PC-3 (cell line): ENCODE measurements around the gene MYH4. TPM values are rescaled to one million over a fixed set of nuclear protein-coding genes. Genes with fewer than 3 reads are reported as not detected.

Source experiments
- ATAC-seq: fragments of 200-7000 bp; cut with Tn5 transposase; 2 replicates; pipeline ENCODE4 v1.9.1; 2020; ENCODE audit warnings: mild to moderate bottlenecking, moderate library complexity
- BruUV-seq: library from RNA; stranded (reverse); fragments of 400-500 nt; replicated peaks from 2 replicates; lab custom pipeline; 2021; lab: Mats Ljungman, UMichigan
- CTCF ChIA-PET: fragments of 300-600 bp; sonication (Branson Sonifier 250); formaldehyde crosslinking; loops from one replicate; lab custom pipeline; 2022; ENCODE audit warnings: antibody characterized with exemption; lab: Charles Lee
- POLR2A ChIA-PET: fragments of 300-600 bp; sonication (Branson Sonifier 250); formaldehyde crosslinking; loops from one replicate; lab custom pipeline; 2022; ENCODE audit warnings: antibody characterized with exemption; ENCODE audit not compliant: unreplicated experiment; lab: Charles Lee
- DNase-seq: peaks from one replicate; pipeline ENCODE4 v3.0.0-alpha.2; 2015
- H2AFZ ChIP-seq: fragments of 300-600 bp; sonication (generic); 2 replicates; pipeline ENCODE4 v1.6.0; 2016; ENCODE audit warnings: antibody characterized with exemption, low read length
- H3F3A ChIP-seq: fragments of 300-600 bp; sonication (generic); one replicate; pipeline ENCODE4 v1.6.0; 2017; ENCODE audit warnings: antibody characterized with exemption, low read length, control low read depth, mild to moderate bottlenecking; ENCODE audit not compliant: unreplicated experiment
- H3K27ac ChIP-seq: fragments of 300-600 bp; sonication (generic); 2 replicates; pipeline ENCODE4 v1.5.1; 2016; ENCODE audit warnings: mild to moderate bottlenecking, low read length
- H3K27me3 ChIP-seq: fragments of 300-600 bp; sonication (generic); 2 replicates; pipeline ENCODE4 v1.6.1; 2016; ENCODE audit warnings: low read length, mixed read lengths
- H3K36me3 ChIP-seq: fragments of 300-600 bp; sonication (generic); 2 replicates; pipeline ENCODE4 v1.6.1; 2016; ENCODE audit warnings: low read depth, mixed run types, low read length, mixed read lengths
- H3K4me1 ChIP-seq: fragments of 300-600 bp; sonication (generic); 2 replicates; pipeline ENCODE4 v1.5.1; 2016; ENCODE audit warnings: low read length; ENCODE audit not compliant: insufficient read depth
- H3K4me2 ChIP-seq: fragments of 300-600 bp; sonication (generic); 2 replicates; pipeline ENCODE4 v1.6.0; 2016; ENCODE audit warnings: low read length
- H3K4me3 ChIP-seq: fragments of 300-600 bp; sonication (generic); 2 replicates; pipeline ENCODE4 v1.5.1; 2016; ENCODE audit warnings: mild to moderate bottlenecking, low read length, mixed read lengths
- H3K79me2 ChIP-seq: fragments of 300-600 bp; sonication (generic); 2 replicates; pipeline ENCODE4 v1.6.1; 2017; ENCODE audit warnings: low read length, mixed read lengths
- H3K9ac ChIP-seq: fragments of 300-600 bp; sonication (generic); 2 replicates; pipeline ENCODE4 v1.6.0; 2016; ENCODE audit warnings: mild to moderate bottlenecking, low read length
- H3K9me2 ChIP-seq: fragments of 300-600 bp; sonication (generic); replicated peaks from 2 replicates; pipeline ENCODE4 v1.6.1; 2016; ENCODE audit warnings: mixed run types, low read length, mixed read lengths
- H3K9me3 ChIP-seq: fragments of 300-600 bp; sonication (generic); 2 replicates; pipeline ENCODE4 v1.6.1; 2016; ENCODE audit warnings: low read length, mixed read lengths
- H4K20me1 ChIP-seq: fragments of 300-600 bp; sonication (generic); 2 replicates; pipeline ENCODE4 v1.6.1; 2016; ENCODE audit warnings: low read length, mixed read lengths
- CTCF ChIP-seq: fragments of 300-600 bp; sonication (generic); conservative IDR thresholded peaks from 2 replicates; pipeline ENCODE4 v1.5.1; 2017; ENCODE audit warnings: antibody characterized with exemption, low read depth, mild to moderate bottlenecking, low read length
- EZH2 ChIP-seq: fragments of 300-600 bp; sonication (generic); IDR thresholded peaks from one replicate; pipeline ENCODE4 v1.6.1; 2017; ENCODE audit warnings: antibody characterized with exemption, mild to moderate bottlenecking, low read length; ENCODE audit not compliant: unreplicated experiment
- EZH2phosphoT487 ChIP-seq: fragments of 300-600 bp; sonication (generic); IDR thresholded peaks from 2 replicates; pipeline ENCODE4 v1.6.1; 2018; ENCODE audit warnings: mild to moderate bottlenecking, antibody characterized with exemption, low read length, borderline replicate concordance
- intact Hi-C: fragments of 100-400 bp; cut with micrococcal nuclease; formaldehyde crosslinking; loops from 2 replicates; pipeline ENCODE4 v1.9.0; 2023
- total RNA-seq: library from RNA; depleted of rRNA; stranded (reverse); fragments of >200 nt; gene quantifications from 2 replicates; pipeline ENCODE4 v1.2.3, GENCODE V29; 2014

MYH4 gene
- total RNA-seq, 1 experiment from 2014 or later: not detected

GRCh38 chr17:10463402-10463801 is 6.0 kb downstream of the MYH4 start:
- intact Hi-C loops: no loop called here
- H3K36me3 ChIP-seq: no peaks in the 10 kb centered on the region
- TF ChIP-seq EZH2: no peak
- TF ChIP-seq EZH2phosphoT487: no peak
- TF ChIP-seq CTCF: no peak
- no peaks in the 10 kb centered on the region for H3K4me1 ChIP-seq
- H3K79me2 ChIP-seq: no peaks in the 10 kb centered on the region
- no TSS peak for BruUV-seq
- H3F3A ChIP-seq: no peaks in the 10 kb centered on the region
- no peak overlapping the region for H3K4me3 ChIP-seq
- ATAC-seq (no peak), DNase-seq (no peak)
- H3K27ac ChIP-seq: no peak overlapping the region
- H3K9me2 ChIP-seq: no peaks in the 10 kb centered on the region
- no peaks in the 10 kb centered on the region for H3K27me3 ChIP-seq
- ChIA-PET POLR2A (no interaction called here), CTCF (no interaction called here)
- H3K4me2 ChIP-seq: no peak overlapping the region
- H3K9ac ChIP-seq: no peak overlapping the region
- H2AFZ ChIP-seq: no peak overlapping the region
- H3K9me3 ChIP-seq: no peaks in the 10 kb centered on the region
- H4K20me1 ChIP-seq: no peaks in the 10 kb centered on the region

GRCh38 chr17:10460062-10460461 is 9.3 kb downstream of the MYH4 start:
- CTCF ChIA-PET: no interaction called here
- no peaks in the 10 kb centered on the region for H4K20me1 ChIP-seq
- H3K36me3 ChIP-seq: no peaks in the 10 kb centered on the region
- no peak for TF ChIP-seq CTCF
- no peak for TF ChIP-seq EZH2
- TF ChIP-seq EZH2phosphoT487: no peak
- H3K4me1 ChIP-seq: no peaks in the 10 kb centered on the region
- H3K9me3 ChIP-seq: no peaks in the 10 kb centered on the region
- intact Hi-C loops: no loop called here
- H3K4me3 ChIP-seq: no peak overlapping the region
- no peak overlapping the region for H2AFZ ChIP-seq
- no peak overlapping the region for H3K27ac ChIP-seq
- POLR2A ChIA-PET: no interaction called here
- no peak overlapping the region for H3K9ac ChIP-seq
- no peaks in the 10 kb centered on the region for H3K27me3 ChIP-seq
- H3K9me2 ChIP-seq: no peaks in the 10 kb centered on the region
- H3K4me2 ChIP-seq: no peak overlapping the region
- no peaks in the 10 kb centered on the region for H3K79me2 ChIP-seq
- DNase-seq (no peak), ATAC-seq (no peak)
- no peaks in the 10 kb centered on the region for H3F3A ChIP-seq
- BruUV-seq: no TSS peak

GRCh38 chr17:10458701-10459100 is 10.7 kb downstream of the MYH4 start:
- no peaks in the 10 kb centered on the region for H3K79me2 ChIP-seq
- POLR2A ChIA-PET: no interaction called here
- no peaks in the 10 kb centered on the region for H3K9me2 ChIP-seq
- no peaks in the 10 kb centered on the region for H3K27me3 ChIP-seq
- no peaks in the 10 kb centered on the region for H3K36me3 ChIP-seq
- BruUV-seq: no TSS peak
- H3K4me3 ChIP-seq: no peak overlapping the region
- no peak overlapping the region for H3K27ac ChIP-seq
- no peaks in the 10 kb centered on the region for H4K20me1 ChIP-seq
- no peak overlapping the region for H2AFZ ChIP-seq
- H3K4me1 ChIP-seq: no peaks in the 10 kb centered on the region
- CTCF ChIA-PET: no interaction called here
- H3K4me2 ChIP-seq: no peak overlapping the region
- intact Hi-C loops: no loop called here
- no peak overlapping the region for H3K9ac ChIP-seq
- DNase-seq (no peak), ATAC-seq (no peak)
- no peaks in the 10 kb centered on the region for H3K9me3 ChIP-seq
- H3F3A ChIP-seq: no peaks in the 10 kb centered on the region
- TF ChIP-seq EZH2phosphoT487 (no peak), CTCF (no peak), EZH2 (no peak)
